ENCODE measurements around the gene FAM240A.
A peak's percentile ranks its signal among the peaks of the same experiment; 100 is the strongest.

- TF ChIP-seq EGR1 (IDR thresholded peaks at IDR 0.05; ENCODE audit: borderline replicate concordance in 1 of 2, low read depth in 2 of 2, low read length in 2 of 2) (no peak), CTCF (IDR thresholded peaks at IDR 0.05 in 2 of 3, conservative IDR thresholded peaks at IDR 0.05 in 1 of 3; ENCODE audit: control insufficient read depth in 2 of 3, extremely low read depth in 1 of 3, insufficient read depth in 1 of 3, low read depth in 3 of 3, low read length in 3 of 3) (0 out of 6 replicates have a peak, but pooled peaks of 1 of the 3 experiments have one; percentile 2), SUZ12 (IDR thresholded peaks at IDR 0.05; ENCODE audit: unreplicated experiment) (no peak), ZSCAN29 (IDR thresholded peaks at IDR 0.05) (no peak), BHLHE40 (IDR thresholded peaks at IDR 0.05; ENCODE audit: borderline replicate concordance in 1 of 2, low read depth in 2 of 2, low read length in 1 of 2) (no peak), ZBTB4 (CRISPR knock-in tag; IDR thresholded peaks at IDR 0.05) (no peak), SMAD5 (IDR thresholded peaks at IDR 0.05; ENCODE audit: low read depth) (no peak)
Measured at GRCh38 chr3:46663591-46664135, 51.3 kb downstream of the FAM240A start.

Data from GM12878 (cell line).